ENCODE data around the gene COL4A6. TPM values are rescaled to one million over a fixed set of nuclear protein-coding genes. Genes with fewer than 3 reads are reported as not detected.

Gene COL4A6
- polyA plus RNA-seq, 1 donor = 6.8 TPM

DNA sequence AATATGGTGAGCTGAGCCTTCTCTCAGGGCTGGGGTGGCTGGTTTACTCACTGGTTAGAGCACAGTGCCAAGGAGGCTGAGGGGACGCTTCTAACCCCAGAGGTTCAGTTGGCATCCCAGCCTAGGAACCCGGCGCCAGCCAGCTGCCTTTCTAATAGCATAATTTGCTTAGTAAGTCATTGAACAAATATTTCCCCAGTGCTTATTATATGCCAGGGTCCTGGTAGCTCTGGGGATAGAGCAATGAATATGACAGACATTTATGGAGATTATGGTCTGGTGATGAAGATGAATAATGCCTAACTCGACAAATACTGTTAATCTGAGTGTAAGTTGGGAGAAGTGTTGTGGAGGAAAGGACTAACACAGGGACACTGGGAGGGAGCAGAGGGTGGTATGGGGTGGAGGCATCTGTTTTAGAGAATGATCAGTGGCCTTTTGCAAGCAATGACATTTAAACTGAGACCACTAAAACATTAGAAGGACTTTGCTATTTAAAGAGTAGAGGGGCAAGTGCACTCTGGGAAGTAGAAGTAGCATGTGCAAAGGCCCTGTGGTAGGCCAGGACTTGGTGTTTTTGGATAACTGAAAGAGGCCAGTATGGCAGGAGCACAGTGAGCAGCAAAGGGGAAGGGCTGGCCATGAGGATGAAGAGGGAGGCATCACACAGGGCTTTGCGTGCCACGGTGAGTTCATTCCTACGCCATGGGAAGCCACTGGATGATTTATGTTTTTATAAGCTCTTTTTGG, 274.7 kb downstream of the COL4A6 start:
- no peak for DNase-seq
- Histone ChIP-seq H3K4me1 (ENCODE audit: control insufficient read depth, insufficient read depth, low read length) (no peaks in the 10 kb centered on the region), H3K36me3 (ENCODE audit: control insufficient read depth, insufficient read depth, low read length) (no peaks in the 10 kb centered on the region), H3K4me3 (ENCODE audit: low read length) (no peak overlapping the region), H3K27ac (ENCODE audit: low read length) (no peak overlapping the region), H3K9me3 (ENCODE audit: control insufficient read depth, low read depth, low read length) (no peaks in the 10 kb centered on the region), H3K27me3 (ENCODE audit: control insufficient read depth, insufficient read depth, low read length) (no peaks in the 10 kb centered on the region)
- 60% methylated on average over 1 of the region's 7 CpGs for WGBS (ENCODE audit: insufficient coverage, low lambda C conversion rate)

DNA sequence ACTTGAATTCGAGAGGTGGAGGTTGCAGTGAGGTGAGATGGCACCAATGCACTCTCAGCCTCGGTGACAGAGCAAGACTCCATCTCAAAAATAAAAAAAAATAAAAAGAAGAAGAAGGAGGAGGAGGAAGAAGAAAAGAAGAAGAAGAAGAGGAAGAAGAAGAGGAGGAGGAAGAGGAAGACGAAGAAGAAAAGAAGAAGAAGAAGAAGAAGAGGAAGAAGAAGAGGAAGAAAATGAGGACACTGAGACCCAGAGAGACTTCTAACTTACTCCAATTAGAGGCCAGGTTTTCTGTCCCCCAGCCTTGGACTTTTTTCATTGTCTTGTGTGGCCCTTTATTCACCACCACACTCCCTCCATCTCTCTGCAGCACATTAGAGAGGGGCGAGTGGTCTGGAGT, 276.0 kb downstream of the COL4A6 start:
- no peaks in the 10 kb centered on the region for H3K36me3 ChIP-seq (ENCODE audit: control insufficient read depth, insufficient read depth, low read length)
- no peaks in the 10 kb centered on the region for H3K27me3 ChIP-seq (ENCODE audit: control insufficient read depth, insufficient read depth, low read length)
- H3K4me1 ChIP-seq (ENCODE audit: control insufficient read depth, insufficient read depth, low read length) = no peaks in the 10 kb centered on the region
- no peak overlapping the region for H3K27ac ChIP-seq (ENCODE audit: low read length)
- no peaks in the 10 kb centered on the region for H3K9me3 ChIP-seq (ENCODE audit: control insufficient read depth, low read depth, low read length)
- no peak overlapping the region for H3K4me3 ChIP-seq (ENCODE audit: low read length)
- no peak for DNase-seq
- WGBS (ENCODE audit: insufficient coverage, low lambda C conversion rate) = 92% methylated on average over 2 of the region's 4 CpGs

DNA sequence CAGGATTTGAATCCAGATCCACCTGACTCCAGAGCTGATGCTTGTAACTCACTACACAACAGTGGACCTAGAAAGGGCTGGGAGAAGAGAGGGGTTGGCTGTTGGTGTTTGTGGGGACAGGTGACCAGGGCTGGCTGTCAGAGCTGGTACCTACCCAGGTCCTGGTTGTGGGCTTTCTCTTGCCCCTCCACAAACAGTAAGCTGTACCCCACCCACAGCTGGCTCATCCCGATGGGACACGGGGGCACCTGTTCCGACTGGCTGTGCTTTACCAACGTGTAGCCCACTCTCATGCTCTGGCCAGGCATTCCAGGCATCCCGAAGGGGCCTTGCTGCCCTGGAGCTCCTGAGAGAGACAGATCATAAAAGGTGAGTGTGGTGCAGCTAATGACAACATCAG, 277.9 kb downstream of the COL4A6 start:
- Histone ChIP-seq H3K4me1 (ENCODE audit: control insufficient read depth, insufficient read depth, low read length) (no peaks in the 10 kb centered on the region), H3K27me3 (ENCODE audit: control insufficient read depth, insufficient read depth, low read length) (no peaks in the 10 kb centered on the region), H3K4me3 (ENCODE audit: low read length) (no peak overlapping the region), H3K27ac (ENCODE audit: low read length) (no peak overlapping the region), H3K36me3 (ENCODE audit: control insufficient read depth, insufficient read depth, low read length) (no peaks in the 10 kb centered on the region), H3K9me3 (ENCODE audit: control insufficient read depth, low read depth, low read length) (no peaks in the 10 kb centered on the region)
- no CpG with 5 or more reads among the region's 5 CpGs for WGBS (ENCODE audit: insufficient coverage, low lambda C conversion rate)
- DNase-seq = no peak

DNA sequence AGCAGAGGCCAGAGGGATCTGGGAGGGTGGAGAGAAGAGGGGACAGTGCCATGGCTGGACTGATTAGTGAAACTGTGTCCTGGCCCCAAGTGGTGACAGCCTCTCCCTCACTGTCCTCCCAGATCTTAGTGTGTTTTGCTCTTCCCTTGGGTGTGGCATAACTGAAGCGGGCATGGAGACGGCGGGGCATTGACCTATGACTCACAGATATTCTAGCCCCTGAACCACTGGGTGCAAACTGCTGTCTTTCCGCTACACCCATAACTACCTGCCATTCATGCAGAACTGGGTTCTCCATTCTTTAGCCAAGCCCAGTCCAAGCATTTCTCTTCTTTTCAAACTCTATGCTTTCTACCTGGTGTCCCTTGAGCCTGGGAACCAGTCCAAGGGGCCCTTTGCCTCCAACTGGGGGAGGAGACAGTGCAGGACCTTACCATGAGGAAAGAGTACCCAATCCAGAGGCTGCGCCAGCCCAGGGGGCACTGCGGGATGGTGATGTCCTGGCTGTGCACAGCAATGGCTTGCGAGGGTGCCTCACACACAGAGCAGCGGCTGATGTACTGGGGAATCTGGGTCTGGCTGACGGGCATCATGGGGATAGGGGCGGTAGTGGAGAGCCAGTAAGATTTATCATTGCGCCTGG, 279.1 kb downstream of the COL4A6 start:
- no peaks in the 10 kb centered on the region for H3K36me3 ChIP-seq (ENCODE audit: control insufficient read depth, insufficient read depth, low read length)
- no peak overlapping the region for H3K4me3 ChIP-seq (ENCODE audit: low read length)
- no peaks in the 10 kb centered on the region for H3K9me3 ChIP-seq (ENCODE audit: control insufficient read depth, low read depth, low read length)
- DNase-seq = no peak
- no peak overlapping the region for H3K27ac ChIP-seq (ENCODE audit: low read length)
- WGBS (ENCODE audit: insufficient coverage, low lambda C conversion rate) = no CpG with 5 or more reads among the region's 11 CpGs
- H3K27me3 ChIP-seq (ENCODE audit: control insufficient read depth, insufficient read depth, low read length) = no peaks in the 10 kb centered on the region
- H3K4me1 ChIP-seq (ENCODE audit: control insufficient read depth, insufficient read depth, low read length) = no peaks in the 10 kb centered on the region

DNA sequence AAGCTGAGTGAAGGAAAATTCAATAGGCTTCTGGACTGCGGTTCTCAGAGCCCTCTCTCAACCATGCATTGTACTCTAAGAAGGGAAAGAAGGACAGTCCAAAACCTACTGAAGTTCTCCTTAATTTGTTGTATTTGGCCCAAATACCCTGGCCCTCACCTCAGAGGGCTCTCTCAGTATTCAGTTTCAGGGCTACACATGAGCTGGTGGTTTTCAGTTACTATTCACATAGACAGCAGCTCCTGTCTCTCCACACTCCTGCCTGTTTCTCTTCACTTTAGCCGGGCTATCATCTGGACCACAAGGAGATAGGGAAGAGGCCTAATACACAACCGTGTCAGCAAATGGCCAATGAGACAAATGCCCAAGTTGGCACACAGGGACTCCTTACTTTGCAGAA, 280.6 kb downstream of the COL4A6 start:
- DNase-seq = no peak
- H3K4me3 ChIP-seq (ENCODE audit: low read length) = no peak overlapping the region
- no peaks in the 10 kb centered on the region for H3K4me1 ChIP-seq (ENCODE audit: control insufficient read depth, insufficient read depth, low read length)
- no peak overlapping the region for H3K27ac ChIP-seq (ENCODE audit: low read length)
- H3K27me3 ChIP-seq (ENCODE audit: control insufficient read depth, insufficient read depth, low read length) = no peaks in the 10 kb centered on the region
- H3K9me3 ChIP-seq (ENCODE audit: control insufficient read depth, low read depth, low read length) = no peaks in the 10 kb centered on the region
- no peaks in the 10 kb centered on the region for H3K36me3 ChIP-seq (ENCODE audit: control insufficient read depth, insufficient read depth, low read length)
- no CpG with 5 or more reads among the region's 3 CpGs for WGBS (ENCODE audit: insufficient coverage, low lambda C conversion rate)

DNA sequence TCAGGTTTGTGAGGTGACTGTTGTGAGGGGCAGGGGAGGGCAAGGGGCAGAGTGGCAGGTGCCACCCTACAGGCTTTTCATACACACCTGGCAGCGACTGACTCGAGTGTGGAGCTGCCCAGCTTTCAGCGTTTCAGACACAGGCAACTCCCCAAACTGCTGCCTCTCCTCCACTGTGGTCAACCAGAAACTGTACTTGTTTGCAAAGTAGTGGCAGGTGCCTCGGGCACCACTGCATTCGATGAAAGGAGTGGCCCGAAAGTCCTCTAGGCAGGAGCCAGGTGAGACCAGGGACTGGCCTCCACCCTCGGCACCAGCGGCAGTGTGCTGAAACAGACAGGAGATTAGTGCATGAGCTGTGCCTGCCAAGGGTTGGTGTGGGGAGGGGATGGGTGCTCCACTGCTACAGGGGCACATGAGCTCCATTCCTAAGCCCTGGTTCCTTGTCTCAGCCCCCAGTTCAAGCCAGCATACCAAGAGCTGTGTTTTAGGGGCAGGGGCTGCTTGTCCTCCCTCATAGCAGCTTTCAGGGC, 281.2 kb downstream of the COL4A6 start:
- WGBS (ENCODE audit: insufficient coverage, low lambda C conversion rate) = no CpG with 5 or more reads among the region's 8 CpGs
- H3K4me1 ChIP-seq (ENCODE audit: control insufficient read depth, insufficient read depth, low read length) = no peaks in the 10 kb centered on the region
- no peaks in the 10 kb centered on the region for H3K27me3 ChIP-seq (ENCODE audit: control insufficient read depth, insufficient read depth, low read length)
- no peak overlapping the region for H3K27ac ChIP-seq (ENCODE audit: low read length)
- H3K4me3 ChIP-seq (ENCODE audit: low read length) = no peak overlapping the region
- H3K36me3 ChIP-seq (ENCODE audit: control insufficient read depth, insufficient read depth, low read length) = no peaks in the 10 kb centered on the region
- DNase-seq = no peak
- no peaks in the 10 kb centered on the region for H3K9me3 ChIP-seq (ENCODE audit: control insufficient read depth, low read depth, low read length)

DNA sequence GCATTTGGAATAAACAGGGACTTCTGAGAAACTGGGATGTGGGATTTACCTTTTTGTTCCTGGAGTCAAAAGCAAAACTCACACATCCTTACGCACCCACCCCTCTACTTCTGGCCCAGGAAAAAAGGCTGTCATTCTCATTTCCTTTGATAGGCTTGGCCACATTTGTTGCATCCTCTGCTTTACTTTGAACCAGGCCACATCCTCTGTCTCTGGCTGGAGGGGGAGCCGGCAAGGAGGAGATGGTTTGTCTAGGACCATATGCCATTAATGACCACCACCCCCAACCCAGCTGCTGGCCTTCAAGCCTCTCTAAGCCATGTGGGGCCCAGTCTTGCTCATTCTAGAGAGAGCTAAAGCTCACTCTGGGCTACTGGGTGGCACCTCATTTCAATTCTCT, 282.1 kb downstream of the COL4A6 start:
- Histone ChIP-seq H3K4me1 (ENCODE audit: control insufficient read depth, insufficient read depth, low read length) (no peaks in the 10 kb centered on the region), H3K27ac (ENCODE audit: low read length) (no peak overlapping the region), H3K4me3 (ENCODE audit: low read length) (no peak overlapping the region), H3K27me3 (ENCODE audit: control insufficient read depth, insufficient read depth, low read length) (no peaks in the 10 kb centered on the region), H3K9me3 (ENCODE audit: control insufficient read depth, low read depth, low read length) (no peaks in the 10 kb centered on the region), H3K36me3 (ENCODE audit: control insufficient read depth, insufficient read depth, low read length) (no peaks in the 10 kb centered on the region)
- DNase-seq = no peak
- WGBS (ENCODE audit: insufficient coverage, low lambda C conversion rate) = no CpG with 5 or more reads among the region's 2 CpGs

DNA sequence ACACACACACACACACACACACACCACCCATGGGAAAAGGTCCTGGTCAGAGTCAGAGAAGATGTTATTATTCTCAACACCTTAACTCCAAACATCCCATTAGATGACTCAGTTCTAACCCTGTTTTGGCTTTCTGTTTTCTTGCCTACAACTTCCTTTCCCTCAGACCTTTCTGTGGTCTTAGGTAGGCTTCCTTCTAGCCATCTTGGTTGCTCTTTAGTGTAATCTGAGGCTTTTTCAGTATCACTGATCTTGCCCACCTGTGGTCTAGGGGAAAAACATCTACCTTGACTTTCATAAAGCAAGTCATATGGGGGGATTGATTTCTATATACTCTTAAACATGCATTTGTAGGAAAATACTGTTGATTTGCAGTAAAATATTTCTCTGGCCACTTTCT, 289.7 kb downstream of the COL4A6 start:
- Histone ChIP-seq H3K9me3 (ENCODE audit: control insufficient read depth, low read depth, low read length) (no peaks in the 10 kb centered on the region), H3K27ac (ENCODE audit: low read length) (no peak overlapping the region), H3K4me3 (ENCODE audit: low read length) (no peak overlapping the region), H3K4me1 (ENCODE audit: control insufficient read depth, insufficient read depth, low read length) (no peaks in the 10 kb centered on the region), H3K27me3 (ENCODE audit: control insufficient read depth, insufficient read depth, low read length) (no peaks in the 10 kb centered on the region), H3K36me3 (ENCODE audit: control insufficient read depth, insufficient read depth, low read length) (peaks cover 5% of the 10 kb centered on the region)
- no peak for DNase-seq

DNA sequence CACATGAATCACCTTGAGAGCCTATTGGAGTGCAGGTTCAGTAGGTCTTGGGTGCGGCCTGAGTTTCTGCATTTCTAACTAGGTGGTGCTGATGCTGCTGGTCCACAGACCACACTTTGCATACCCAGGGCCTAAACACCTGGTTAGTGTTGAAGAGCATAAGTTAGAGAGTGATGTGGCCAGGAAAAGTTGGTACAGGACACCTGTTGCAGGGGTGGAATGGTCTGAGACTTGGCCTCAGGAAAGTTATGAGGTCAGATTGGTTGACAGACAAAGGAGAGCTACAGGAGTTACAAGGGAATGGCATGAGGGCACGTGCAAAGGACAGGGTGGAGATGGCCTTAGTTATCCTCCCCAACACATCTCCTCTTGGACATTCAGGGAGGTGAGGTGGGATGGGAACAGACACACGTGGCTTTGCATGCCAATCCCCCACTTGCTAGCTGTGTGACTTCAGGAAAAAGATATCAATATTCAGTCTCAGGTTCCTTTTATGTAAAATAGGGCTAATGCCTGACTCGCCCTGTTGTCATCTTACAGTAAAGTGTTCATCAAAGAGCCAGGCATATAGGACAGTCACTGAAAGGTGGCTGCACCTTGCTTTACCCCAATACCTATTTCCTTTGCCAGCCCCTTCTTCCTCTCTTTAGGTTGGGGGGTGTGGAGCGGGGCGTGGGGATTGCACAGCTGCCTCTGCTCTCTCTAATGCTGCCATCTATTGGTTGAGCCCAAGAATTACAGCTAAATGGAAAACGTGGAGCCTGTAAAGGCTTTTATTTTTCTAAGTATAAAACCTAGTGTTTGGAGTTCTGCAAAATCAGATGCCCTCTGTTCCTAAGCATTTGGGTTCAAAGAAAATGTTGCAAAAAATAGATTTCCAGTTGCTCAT, 299.2 kb downstream of the COL4A6 start:
- DNase-seq = no peak
- H3K4me3 ChIP-seq (ENCODE audit: low read length) = no peak overlapping the region
- no peak overlapping the region for H3K27ac ChIP-seq (ENCODE audit: low read length)
- WGBS (ENCODE audit: insufficient coverage, low lambda C conversion rate) = no CpG with 5 or more reads among the region's 7 CpGs
- no peaks in the 10 kb centered on the region for H3K27me3 ChIP-seq (ENCODE audit: control insufficient read depth, insufficient read depth, low read length)
- H3K36me3 ChIP-seq (ENCODE audit: control insufficient read depth, insufficient read depth, low read length) = peaks cover 20% of the 10 kb centered on the region
- H3K9me3 ChIP-seq (ENCODE audit: control insufficient read depth, low read depth, low read length) = no peaks in the 10 kb centered on the region
- no peaks in the 10 kb centered on the region for H3K4me1 ChIP-seq (ENCODE audit: control insufficient read depth, insufficient read depth, low read length)

DNA sequence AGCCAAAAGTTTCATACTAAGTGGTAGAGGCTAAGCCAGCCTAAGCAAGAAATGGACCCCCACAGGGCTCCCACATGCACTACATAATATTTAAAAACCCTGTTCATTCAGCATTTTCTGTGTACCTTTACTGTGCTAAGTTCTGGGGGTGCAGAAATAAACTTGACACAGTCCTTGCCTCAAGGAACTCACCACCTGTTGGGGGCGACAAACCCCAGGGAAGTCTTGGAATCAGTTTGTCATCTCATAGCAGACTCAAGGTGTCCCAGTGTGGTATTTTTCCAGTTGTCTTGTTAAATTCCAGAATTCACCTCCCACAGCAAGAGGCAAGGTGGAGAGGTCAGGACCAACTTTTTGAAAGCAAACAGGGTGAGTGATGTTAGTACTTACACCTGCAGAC, 303.5 kb downstream of the COL4A6 start:
- Histone ChIP-seq H3K4me3 (ENCODE audit: low read length) (no peak overlapping the region), H3K27me3 (ENCODE audit: control insufficient read depth, insufficient read depth, low read length) (no peaks in the 10 kb centered on the region)

More for the DNA sequence above, 303.5 kb downstream of the COL4A6 start:
- Histone ChIP-seq H3K9me3 (ENCODE audit: control insufficient read depth, low read depth, low read length) (no peaks in the 10 kb centered on the region), H3K36me3 (ENCODE audit: control insufficient read depth, insufficient read depth, low read length) (peaks cover 26% of the 10 kb centered on the region), H3K27ac (ENCODE audit: low read length) (no peak overlapping the region), H3K4me1 (ENCODE audit: control insufficient read depth, insufficient read depth, low read length) (no peaks in the 10 kb centered on the region)
- no CpG with 5 or more reads among the region's 1 CpG for WGBS (ENCODE audit: insufficient coverage, low lambda C conversion rate)
- no peak for DNase-seq
